ENCODE measurements around the gene CPLX1.
"Not testable (repeated sequence)": the region's sequence is repeated elsewhere in the genome, so short reads cannot be mapped to it uniquely, and the experiment has no call there.

The CPLX1 gene

GRCh38 chr4:764405-765169 is 61.3 kb downstream of the CPLX1 start:
- no peak overlapping the region for H3K27ac Mint-ChIP-seq
- H3K4me1 Mint-ChIP-seq, result peaks cover 19% of the 10 kb centered on the region
- ATAC-seq (no peak), DNase-seq (no peak)
- no peaks in the 10 kb centered on the region for H3K27me3 Mint-ChIP-seq
- H3K4me3 Mint-ChIP-seq, result no peak overlapping the region
- H3K36me3 Mint-ChIP-seq (ENCODE audit: low read depth), result peaks cover 34% of the 10 kb centered on the region
- H3K9me3 Mint-ChIP-seq, result no peaks in the 10 kb centered on the region

- peaks cover 33% of the 10 kb centered on the region for H3K36me3 Mint-ChIP-seq (ENCODE audit: low read depth)
Measured at GRCh38 chr4:763922-764321, 62.0 kb downstream of the CPLX1 start.

GRCh38 chr4:763191-763810 is 62.6 kb downstream of the CPLX1 start:
- Mint-ChIP-seq H3K27ac (no peak overlapping the region), H3K27me3 (no peaks in the 10 kb centered on the region), H3K4me3 (no peak overlapping the region)

More at GRCh38 chr4:763922-764321, 62.0 kb downstream of the CPLX1 start:
- H3K4me3 Mint-ChIP-seq, result no peak overlapping the region
- no peak for DNase-seq
- no peaks in the 10 kb centered on the region for H3K27me3 Mint-ChIP-seq
- no peak overlapping the region for H3K27ac Mint-ChIP-seq
- peaks cover 18% of the 10 kb centered on the region for H3K4me1 Mint-ChIP-seq
- no peaks in the 10 kb centered on the region for H3K9me3 Mint-ChIP-seq
- no peak for ATAC-seq

DNA sequence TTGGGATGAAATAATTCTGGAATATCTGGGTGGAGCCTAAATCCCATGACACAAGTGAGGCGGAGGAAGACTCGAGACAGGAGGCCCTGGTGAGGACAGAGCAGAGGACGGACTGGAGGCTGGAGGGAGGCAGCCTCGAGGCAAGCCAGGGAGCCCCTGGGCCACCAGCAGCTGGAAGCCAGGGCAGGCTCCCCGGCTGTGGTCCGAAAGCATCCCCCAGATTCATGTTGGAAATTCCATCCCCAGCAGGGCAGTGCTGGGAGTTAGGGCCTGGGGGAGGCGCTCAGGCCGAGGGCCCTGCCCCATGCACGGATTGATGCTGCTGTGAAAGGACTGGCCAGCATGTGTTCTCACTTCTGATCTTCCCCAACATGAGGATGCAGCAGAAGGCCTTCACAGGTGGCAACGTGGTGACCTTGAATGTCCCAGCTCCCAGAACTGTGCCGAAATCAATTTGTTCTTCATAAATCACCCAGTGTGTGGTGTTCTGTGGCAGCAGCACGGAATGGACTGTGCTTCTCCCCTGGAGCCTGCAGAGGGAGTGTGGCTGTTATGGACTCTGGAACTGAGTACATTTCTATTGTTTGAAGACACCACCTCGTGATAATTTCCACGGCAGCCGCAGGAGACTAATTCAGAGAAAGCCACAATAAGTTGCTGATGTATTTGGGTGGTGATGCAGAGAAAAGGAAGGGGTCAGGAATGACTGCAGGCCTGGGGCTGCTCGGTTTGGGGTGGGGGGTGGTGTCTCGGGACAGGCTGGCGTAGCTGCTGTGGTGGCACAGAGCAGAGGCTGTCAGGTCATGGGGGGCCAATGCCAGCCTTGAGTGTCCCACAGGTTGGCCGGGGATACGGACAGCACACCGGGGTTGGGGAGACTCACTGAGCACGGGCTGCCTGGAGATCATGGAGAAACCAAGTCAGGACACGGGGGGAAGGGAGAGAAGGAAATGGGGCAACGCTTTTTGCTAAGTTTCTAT is 63.4 kb downstream of the CPLX1 start:
- H3K4me1 Mint-ChIP-seq, result peaks cover 18% of the 10 kb centered on the region
- no peak overlapping the region for H3K4me3 Mint-ChIP-seq
- ATAC-seq (no peak), DNase-seq (no peak)
- no peaks in the 10 kb centered on the region for H3K27me3 Mint-ChIP-seq
- peaks cover 31% of the 10 kb centered on the region for H3K36me3 Mint-ChIP-seq (ENCODE audit: low read depth)
- H3K27ac Mint-ChIP-seq, result no peak overlapping the region
- H3K9me3 Mint-ChIP-seq, result no peaks in the 10 kb centered on the region

More at GRCh38 chr4:763191-763810, 62.6 kb downstream of the CPLX1 start:
- H3K9me3 Mint-ChIP-seq, result no peaks in the 10 kb centered on the region
- DNase-seq (no peak), ATAC-seq (no peak)
- peaks cover 18% of the 10 kb centered on the region for H3K4me1 Mint-ChIP-seq
- peaks cover 31% of the 10 kb centered on the region for H3K36me3 Mint-ChIP-seq (ENCODE audit: low read depth)

GRCh38 chr4:761739-762138 is 64.2 kb downstream of the CPLX1 start:
- no peak overlapping the region for H3K27ac Mint-ChIP-seq
- peaks cover 31% of the 10 kb centered on the region for H3K36me3 Mint-ChIP-seq (ENCODE audit: low read depth)
- no peak for DNase-seq
- no peaks in the 10 kb centered on the region for H3K9me3 Mint-ChIP-seq
- peaks cover 15% of the 10 kb centered on the region for H3K4me1 Mint-ChIP-seq
- H3K4me3 Mint-ChIP-seq, result no peak overlapping the region
- H3K27me3 Mint-ChIP-seq, result no peaks in the 10 kb centered on the region
- no peak for ATAC-seq

GRCh38 chr4:761086-761485 is 64.8 kb downstream of the CPLX1 start:
- H3K4me1 Mint-ChIP-seq, result peaks cover 14% of the 10 kb centered on the region
- H3K27ac Mint-ChIP-seq, result no peak overlapping the region
- ATAC-seq (no peak), DNase-seq (no peak)
- H3K27me3 Mint-ChIP-seq, result no peaks in the 10 kb centered on the region
- no peaks in the 10 kb centered on the region for H3K9me3 Mint-ChIP-seq
- peaks cover 28% of the 10 kb centered on the region for H3K36me3 Mint-ChIP-seq (ENCODE audit: low read depth)
- no peak overlapping the region for H3K4me3 Mint-ChIP-seq

DNA sequence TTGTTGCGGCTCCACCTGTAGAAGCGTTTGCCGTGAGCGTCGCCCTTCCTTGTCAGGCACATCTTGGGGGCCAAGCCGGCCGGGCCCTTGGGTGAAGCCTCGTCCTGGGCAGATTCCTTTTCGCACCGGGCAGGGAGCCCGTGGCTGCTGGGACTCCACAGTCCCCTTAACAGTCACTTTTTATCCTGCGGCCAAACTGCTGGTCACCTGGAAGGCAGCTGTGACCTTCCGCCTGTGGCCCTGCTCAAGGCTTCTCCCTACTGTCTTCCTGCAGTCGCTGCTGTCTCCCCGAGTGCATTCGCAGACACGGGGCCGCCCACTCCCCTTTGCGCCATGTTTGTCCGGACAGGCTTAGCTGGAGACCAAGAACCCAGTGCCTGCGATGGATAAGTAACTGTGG is 65.3 kb downstream of the CPLX1 start:
- Mint-ChIP-seq H3K27ac (peak overlapping the region; percentile 70), H3K4me3 (no peak overlapping the region), H3K4me1 (peaks cover 14% of the 10 kb centered on the region), H3K9me3 (no peaks in the 10 kb centered on the region), H3K36me3 (ENCODE audit: low read depth) (peaks cover 28% of the 10 kb centered on the region), H3K27me3 (no peaks in the 10 kb centered on the region)
- no peak for DNase-seq
- ATAC-seq, result no peak

GRCh38 chr4:759810-760209 is 66.1 kb downstream of the CPLX1 start:
- DNase-seq, H3K27ac Mint-ChIP-seq, ATAC-seq: not testable (repeated sequence)

DNA sequence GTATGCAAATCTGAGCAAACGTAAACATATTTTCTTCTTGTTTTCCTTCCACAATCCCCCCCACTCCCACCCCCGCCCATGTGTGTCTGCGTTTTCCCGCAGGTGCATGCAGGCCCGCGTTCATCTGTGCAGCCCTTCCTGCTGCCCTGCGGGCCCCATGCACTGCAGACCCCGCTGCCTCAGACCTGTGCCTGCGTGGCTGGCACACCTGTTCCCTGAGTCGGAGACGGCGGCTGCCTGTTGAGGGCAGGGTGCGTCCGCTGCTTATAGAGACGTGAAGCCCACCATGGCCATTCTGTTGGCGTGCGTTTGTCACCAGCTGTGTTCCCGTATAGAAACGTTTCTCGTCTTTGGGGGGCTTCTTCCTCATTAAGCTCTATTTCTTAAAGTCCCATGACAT is 68.8 kb downstream of the CPLX1 start:
- H3K27me3 Mint-ChIP-seq, result no peaks in the 10 kb centered on the region
- H3K4me1 Mint-ChIP-seq, result peaks cover 6% of the 10 kb centered on the region
- H3K9me3 Mint-ChIP-seq, result no peaks in the 10 kb centered on the region
- no peak overlapping the region for H3K27ac Mint-ChIP-seq
- no peak for DNase-seq
- ATAC-seq, result no peak
- H3K36me3 Mint-ChIP-seq (ENCODE audit: low read depth), result peaks cover 19% of the 10 kb centered on the region
- no peak overlapping the region for H3K4me3 Mint-ChIP-seq

More at GRCh38 chr4:759810-760209, 66.1 kb downstream of the CPLX1 start:
- not testable (repeated sequence) for H3K4me3 Mint-ChIP-seq, H3K9me3 Mint-ChIP-seq, H3K27me3 Mint-ChIP-seq
- peaks cover 12% of the 10 kb centered on the region for H3K4me1 Mint-ChIP-seq
- peaks cover 29% of the 10 kb centered on the region for H3K36me3 Mint-ChIP-seq (ENCODE audit: low read depth)

DNA sequence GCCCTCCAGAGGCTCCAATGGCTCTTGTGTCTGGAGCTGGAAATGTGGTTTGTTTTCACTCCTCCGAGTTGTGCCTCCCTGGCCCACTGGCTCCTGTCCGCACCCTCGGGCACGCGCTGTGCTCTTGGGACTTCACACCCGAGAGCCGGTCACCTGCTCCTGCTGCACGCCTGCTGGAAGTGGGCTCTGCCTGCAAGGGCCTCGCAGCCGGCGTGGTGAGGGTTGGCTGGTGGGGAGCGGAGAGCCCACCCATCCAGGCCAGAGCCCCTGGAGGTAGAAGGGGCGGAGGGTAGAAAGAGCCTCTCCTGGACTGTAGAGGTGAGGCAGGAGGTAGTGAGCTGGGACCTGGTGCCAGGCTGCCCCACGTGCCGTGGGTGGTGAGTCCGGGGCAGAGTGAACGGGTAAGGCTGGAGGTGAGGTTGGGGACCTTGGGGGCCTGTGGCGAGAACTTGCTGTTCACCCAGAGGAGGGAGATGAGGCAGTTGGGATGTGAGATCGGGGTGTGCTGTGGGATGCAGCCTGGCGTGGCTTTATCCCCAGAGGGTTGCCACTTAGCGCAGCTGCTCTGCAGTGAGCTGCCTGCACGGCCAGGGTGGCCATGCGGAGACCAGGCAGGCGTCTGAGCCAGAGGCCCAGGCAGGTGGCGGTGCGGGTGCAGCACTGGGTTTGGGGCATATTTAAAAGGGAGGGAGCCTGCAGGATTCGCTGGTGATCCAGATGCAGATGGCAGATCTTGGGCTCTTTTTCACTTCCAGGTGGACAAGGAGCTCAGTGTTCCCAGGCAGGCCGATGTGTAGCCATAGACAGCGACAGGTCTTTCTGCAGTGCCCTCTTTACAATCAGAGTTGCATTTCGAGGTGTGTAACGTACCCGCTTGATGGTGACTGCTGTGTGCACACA is 71.5 kb downstream of the CPLX1 start:
- DNase-seq (no peak), ATAC-seq (no peak)
- H3K36me3 Mint-ChIP-seq (ENCODE audit: low read depth), result peaks cover 8% of the 10 kb centered on the region
- peak overlapping the region; percentile 29 for H3K4me3 Mint-ChIP-seq
- H3K4me1 Mint-ChIP-seq, result no peaks in the 10 kb centered on the region
- no peaks in the 10 kb centered on the region for H3K9me3 Mint-ChIP-seq
- no peaks in the 10 kb centered on the region for H3K27me3 Mint-ChIP-seq
- H3K27ac Mint-ChIP-seq, result no peak overlapping the region

GRCh38 chr4:753186-753585 is 72.7 kb downstream of the CPLX1 start:
- H3K4me1 Mint-ChIP-seq, H3K27ac Mint-ChIP-seq, H3K9me3 Mint-ChIP-seq, DNase-seq, ATAC-seq, H3K27me3 Mint-ChIP-seq, H3K4me3 Mint-ChIP-seq: not testable (repeated sequence)
- H3K36me3 Mint-ChIP-seq (ENCODE audit: low read depth), result peaks cover 12% of the 10 kb centered on the region

DNA sequence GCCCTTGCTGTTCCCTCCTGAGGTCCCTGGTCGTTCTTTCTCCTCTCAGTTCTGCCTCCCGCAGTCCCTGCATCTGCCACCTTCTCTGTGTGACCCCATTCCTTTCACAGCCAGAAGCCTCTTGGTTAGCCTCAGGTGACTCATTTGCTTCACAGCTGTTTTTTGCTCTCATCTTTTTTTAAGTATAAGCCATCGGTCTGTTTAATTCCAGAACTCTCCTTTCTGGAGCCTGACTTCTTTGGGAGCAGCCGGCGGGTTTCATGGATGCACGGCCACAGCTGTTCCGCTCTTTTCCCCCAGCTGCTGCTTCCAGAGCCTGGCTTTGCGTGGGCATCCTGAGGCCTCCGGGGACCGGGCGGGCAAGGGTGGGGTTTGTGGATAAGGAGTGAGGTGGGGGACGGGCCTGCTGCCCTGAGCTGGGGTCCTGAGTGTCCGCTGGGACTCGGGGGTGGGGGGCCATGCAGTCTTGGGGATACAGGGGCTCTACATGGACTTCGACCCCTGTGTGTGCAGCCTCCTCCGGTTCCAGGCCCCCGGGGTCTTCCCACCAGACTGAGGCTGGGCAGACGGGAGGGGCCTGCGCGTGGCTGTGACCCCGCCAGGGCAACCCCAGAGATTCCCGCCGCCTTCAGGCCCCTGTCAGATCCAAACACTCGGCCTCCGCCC is 73.6 kb downstream of the CPLX1 start:
- Mint-ChIP-seq H3K4me1 (no peaks in the 10 kb centered on the region), H3K9me3 (no peaks in the 10 kb centered on the region), H3K27me3 (no peaks in the 10 kb centered on the region), H3K4me3 (no peak overlapping the region), H3K36me3 (ENCODE audit: low read depth) (peaks cover 16% of the 10 kb centered on the region), H3K27ac (no peak overlapping the region)
- ATAC-seq (no peak), DNase-seq (no peak)

- H3K27me3 Mint-ChIP-seq, result no peaks in the 10 kb centered on the region
- ATAC-seq (no peak), DNase-seq (no peak)
- no peak overlapping the region for H3K4me3 Mint-ChIP-seq
- H3K36me3 Mint-ChIP-seq (ENCODE audit: low read depth), result peaks cover 16% of the 10 kb centered on the region
- H3K27ac Mint-ChIP-seq, result no peak overlapping the region
- no peaks in the 10 kb centered on the region for H3K4me1 Mint-ChIP-seq
- no peaks in the 10 kb centered on the region for H3K9me3 Mint-ChIP-seq
Measured at GRCh38 chr4:751676-752075, 74.3 kb downstream of the CPLX1 start.

Measured in activated naive CD8-positive, alpha-beta T cell treated with anti-CD3 and anti-CD28 coated beads, Interleukin-2, amount 50 U/mL, for 24 hours (primary cell).